DLD1 (cell line): ENCODE data around the gene ITPK1.

Experiments
- in situ Hi-C: cut with HindIII; loops from 2 replicates; pipeline ENCODE4 v1.10.0; 2017; ENCODE audit warnings: low sequenced_read_pairs

Gene ITPK1

GRCh38 chr14:92916201-92916600 is 199.5 kb downstream of the ITPK1 start:
- in situ Hi-C loops: no loop called here

- in situ Hi-C loops: no loop called here
Measured at GRCh38 chr14:92914087-92914656, 201.6 kb downstream of the ITPK1 start.

- in situ Hi-C loops: no loop called here
Measured at GRCh38 chr14:92907316-92907911, 208.3 kb downstream of the ITPK1 start.

GRCh38 chr14:92906823-92907222 is 208.9 kb downstream of the ITPK1 start:
- in situ Hi-C loops: no loop called here

- in situ Hi-C loops: no loop called here
Measured at GRCh38 chr14:92906420-92906819, 209.3 kb downstream of the ITPK1 start.

GRCh38 chr14:92905667-92906066 is 210.1 kb downstream of the ITPK1 start:
- in situ Hi-C loops: no loop called here

GRCh38 chr14:92903359-92903758 is 212.4 kb downstream of the ITPK1 start:
- in situ Hi-C loops: no loop called here

GRCh38 chr14:92902726-92903125 is 213.0 kb downstream of the ITPK1 start:
- in situ Hi-C loops: no loop called here

GRCh38 chr14:92902191-92902590 is 213.5 kb downstream of the ITPK1 start:
- in situ Hi-C loops: no loop called here

- in situ Hi-C loops: no loop called here
Measured at GRCh38 chr14:92900660-92901059, 215.1 kb downstream of the ITPK1 start.

GRCh38 chr14:92898566-92899131 is 217.1 kb downstream of the ITPK1 start:
- in situ Hi-C loops: no loop called here

- in situ Hi-C loops: no loop called here
Measured at GRCh38 chr14:92897922-92898565, 217.7 kb downstream of the ITPK1 start.

GRCh38 chr14:92895352-92895878 is 220.3 kb downstream of the ITPK1 start:
- in situ Hi-C loops: no loop called here

GRCh38 chr14:92892589-92892988 is 223.1 kb downstream of the ITPK1 start:
- in situ Hi-C loops: loop anchor here (5.0 kb wide), 1 partner anchor 40 kb away; no protein-coding TSS in a partner anchor

GRCh38 chr14:92890830-92891588 is 224.7 kb downstream of the ITPK1 start:
- in situ Hi-C loops: loop anchor here (5.0 kb wide), 1 partner anchor 41 kb away; no protein-coding TSS in a partner anchor

GRCh38 chr14:92888896-92889295 is 226.8 kb downstream of the ITPK1 start:
- in situ Hi-C loops: no loop called here

- in situ Hi-C loops: no loop called here
Measured at GRCh38 chr14:92887157-92887556, 228.6 kb downstream of the ITPK1 start.
